Keratinocyte (primary cell): ENCODE measurements around the gene C15orf39. TPM values are rescaled to one million over a fixed set of nuclear protein-coding genes. Genes with fewer than 3 reads are reported as not detected.

Experiments
- DNase-seq: peaks from one replicate; pipeline ENCODE4 v3.0.0-alpha.2; 2011; ENCODE audit warnings: low read depth, missing footprints, low spot score
- FAIRE-seq: peaks from 2 replicates; lab custom pipeline; 2011; peaks lifted over from hg19 to GRCh38; lab: Jason Lieb, UNC
- H2AFZ ChIP-seq: 2 replicates; pipeline ENCODE4 v1.6.0; 2012; ENCODE audit warnings: low read length, control low read depth, inconsistent platforms; ENCODE audit not compliant: control insufficient read depth
- H3K27ac ChIP-seq: 2 replicates; pipeline ENCODE4 v1.5.1; 2011; ENCODE audit warnings: low read length; ENCODE audit not compliant: control insufficient read depth, insufficient read depth
- H3K27me3 ChIP-seq: 3 replicates; pipeline ENCODE4 v1.6.0; 2011; ENCODE audit warnings: low read length; ENCODE audit not compliant: control insufficient read depth, insufficient read depth; ENCODE audit errors: extremely low read depth
- H3K36me3 ChIP-seq, 2 experiments: 2 replicates in 1 of 2; 3 replicates in 1 of 2; pipeline ENCODE4 v1.5.1; 2011; ENCODE audit warnings: low read length in 2 of 2, mild to moderate bottlenecking in 1 of 2; ENCODE audit not compliant: control insufficient read depth in 2 of 2, insufficient read depth in 2 of 2; ENCODE audit errors: extremely low read depth in 1 of 2
- H3K4me1 ChIP-seq: 3 replicates; pipeline ENCODE4 v1.5.1; 2011; ENCODE audit warnings: low read length; ENCODE audit not compliant: control insufficient read depth, insufficient read depth; ENCODE audit errors: extremely low read depth
- H3K4me2 ChIP-seq: 3 replicates; pipeline ENCODE4 v1.6.0; 2011; ENCODE audit warnings: low read depth, low read length; ENCODE audit not compliant: control insufficient read depth, insufficient read depth; ENCODE audit errors: extremely low read depth
- H3K4me3 ChIP-seq, 3 experiments: fragments of 200-600 bp in 1 of 3; sonication (generic) in 1 of 3; 2 replicates in 2 of 3; 3 replicates in 1 of 3; pipeline ENCODE4 v1.5.1; 2011 to 2016; ENCODE audit warnings: low read length in 3 of 3, mild to moderate bottlenecking in 3 of 3, control low read depth in 2 of 3, inconsistent platforms in 1 of 3, low read depth in 1 of 3, mixed read lengths in 1 of 3, mixed run types in 1 of 3, moderate library complexity in 1 of 3; ENCODE audit not compliant: control insufficient read depth in 2 of 3, insufficient read depth in 2 of 3; ENCODE audit errors: extremely low read depth in 1 of 3
- H3K79me2 ChIP-seq: 2 replicates; pipeline ENCODE4 v1.6.0; 2012; ENCODE audit warnings: low read length; ENCODE audit not compliant: control insufficient read depth, insufficient read depth
- H3K9ac ChIP-seq: 3 replicates; pipeline ENCODE4 v1.6.0; 2011; ENCODE audit warnings: low read length; ENCODE audit not compliant: control insufficient read depth, insufficient read depth; ENCODE audit errors: extremely low read depth
- H3K9me1 ChIP-seq: 3 replicates; pipeline ENCODE4 v1.6.0; 2011; ENCODE audit warnings: low read length; ENCODE audit not compliant: control insufficient read depth, insufficient read depth; ENCODE audit errors: extremely low read depth
- H3K9me3 ChIP-seq: 2 replicates; pipeline ENCODE4 v1.5.1; 2012; ENCODE audit warnings: low read depth, low read length; ENCODE audit not compliant: control insufficient read depth
- H4K20me1 ChIP-seq: 3 replicates; pipeline ENCODE4 v1.6.0; 2011; ENCODE audit warnings: low read length; ENCODE audit not compliant: control insufficient read depth, insufficient read depth; ENCODE audit errors: extremely low read depth
- EZH2 ChIP-seq: IDR thresholded peaks from one replicate; pipeline ENCODE4 v1.6.1; 2012; ENCODE audit warnings: inconsistent platforms, mild to moderate bottlenecking, low read length, moderate library complexity
- dilution Hi-C: fragments of 300-500 bp; cut with MboI; formaldehyde crosslinking; loops from one replicate; pipeline ENCODE4 v1.7.0; 2020; ENCODE audit warnings: low sequenced_read_pairs; ENCODE audit not compliant: extremely low pct_ligation_motif_present
- polyA plus RNA-seq, 5 experiments: library from polyadenylated mRNA; depleted of rRNA in 3 of 5; stranded (reverse) in 3 of 5; stranded (forward) in 1 of 5; unstranded in 1 of 5; fragments of >200 nt; gene quantifications; 1 replicate in 1 of 5; 2 replicates in 3 of 5; 3 replicates in 1 of 5; pipeline versions ENCODE4 v1.2.1 to v1.2.3, GENCODE V29; 2011 to 2012; ENCODE audit warnings: missing spikeins in 2 of 5, low read depth in 1 of 5, low replicate concordance in 1 of 5
- TF ChIP-seq, protein P1 (sequence below), 3 experiments: IDR thresholded peaks in 1 of 3; conservative IDR thresholded peaks in 1 of 3; optimal IDR thresholded peaks in 1 of 3; 2 replicates in 2 of 3; 3 replicates in 1 of 3; pipeline versions ENCODE3 to v1.5.1; 2011; ENCODE audit warnings: low read length in 3 of 3, mild to moderate bottlenecking in 3 of 3, moderate library complexity in 2 of 3, control low read depth in 1 of 3, inconsistent platforms in 1 of 3; ENCODE audit not compliant: insufficient read depth in 2 of 3; ENCODE audit errors: extremely low read depth in 1 of 3

C15orf39 gene
- polyA plus RNA-seq, 1 donor (not counting 4 experiments of a cell fraction or from before 2014, with no cell fraction given), result 1.8 TPM

DNA sequence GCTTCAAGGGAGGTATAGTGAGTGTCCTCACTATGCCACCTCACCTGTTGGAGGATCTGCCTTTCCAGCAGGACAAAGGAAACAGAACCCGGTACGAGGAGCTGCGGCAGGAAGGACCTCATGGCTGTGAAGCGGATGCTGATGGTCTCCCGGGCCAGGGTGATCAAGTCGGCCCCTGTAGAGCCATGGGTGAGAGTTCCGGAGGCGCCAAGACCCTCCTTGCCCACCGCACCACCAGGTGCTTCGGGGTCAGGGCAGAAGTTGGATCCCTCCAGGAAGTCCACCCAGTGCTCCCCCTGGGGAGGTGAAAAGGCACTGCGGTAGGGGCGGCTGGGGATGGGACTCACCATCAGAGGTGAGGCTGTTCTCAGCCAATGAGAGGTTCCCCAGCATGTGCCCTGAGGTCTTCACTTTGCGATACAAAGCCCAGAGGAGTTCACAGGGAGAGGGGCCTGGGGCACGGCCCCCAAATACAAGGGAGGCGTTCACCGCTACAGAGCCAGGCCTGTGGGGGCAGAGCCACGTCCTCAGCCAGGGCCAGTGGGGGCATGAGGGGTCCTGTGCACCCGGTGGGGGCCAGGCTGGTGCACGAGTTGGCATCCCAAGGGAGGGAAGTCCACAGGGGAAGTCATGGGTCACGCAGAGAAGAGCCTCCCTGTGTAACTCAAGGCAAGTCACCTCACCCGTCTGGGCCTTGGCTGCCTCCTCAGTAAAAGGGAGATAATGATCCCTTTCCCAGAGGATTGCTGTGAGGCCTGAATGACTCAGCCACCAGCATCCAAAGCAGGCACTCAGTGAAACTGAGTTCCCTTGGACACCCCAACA is 27.7 kb downstream of the C15orf39 start:
- peaks cover 28% of the 10 kb centered on the region for H3K27me3 ChIP-seq
- H3K4me1 ChIP-seq, result no peaks in the 10 kb centered on the region
- no peak for TF ChIP-seq EZH2
- TF ChIP-seq, protein P1, sequence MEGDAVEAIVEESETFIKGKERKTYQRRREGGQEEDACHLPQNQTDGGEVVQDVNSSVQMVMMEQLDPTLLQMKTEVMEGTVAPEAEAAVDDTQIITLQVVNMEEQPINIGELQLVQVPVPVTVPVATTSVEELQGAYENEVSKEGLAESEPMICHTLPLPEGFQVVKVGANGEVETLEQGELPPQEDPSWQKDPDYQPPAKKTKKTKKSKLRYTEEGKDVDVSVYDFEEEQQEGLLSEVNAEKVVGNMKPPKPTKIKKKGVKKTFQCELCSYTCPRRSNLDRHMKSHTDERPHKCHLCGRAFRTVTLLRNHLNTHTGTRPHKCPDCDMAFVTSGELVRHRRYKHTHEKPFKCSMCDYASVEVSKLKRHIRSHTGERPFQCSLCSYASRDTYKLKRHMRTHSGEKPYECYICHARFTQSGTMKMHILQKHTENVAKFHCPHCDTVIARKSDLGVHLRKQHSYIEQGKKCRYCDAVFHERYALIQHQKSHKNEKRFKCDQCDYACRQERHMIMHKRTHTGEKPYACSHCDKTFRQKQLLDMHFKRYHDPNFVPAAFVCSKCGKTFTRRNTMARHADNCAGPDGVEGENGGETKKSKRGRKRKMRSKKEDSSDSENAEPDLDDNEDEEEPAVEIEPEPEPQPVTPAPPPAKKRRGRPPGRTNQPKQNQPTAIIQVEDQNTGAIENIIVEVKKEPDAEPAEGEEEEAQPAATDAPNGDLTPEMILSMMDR (optimal IDR thresholded peaks at IDR 0.05 in 1 of 3, IDR thresholded peaks at IDR 0.05 in 1 of 3, conservative IDR thresholded peaks at IDR 0.05 in 1 of 3; ENCODE audit: extremely low read depth in 1 of 3, insufficient read depth in 2 of 3, low read length in 3 of 3), result no peak
- no peak for DNase-seq
- H3K9ac ChIP-seq, result no peak overlapping the region
- H3K36me3 ChIP-seq, result no peaks in the 10 kb centered on the region
- H3K9me1 ChIP-seq, result no peaks in the 10 kb centered on the region
- no peaks in the 10 kb centered on the region for H3K79me2 ChIP-seq
- H3K4me3 ChIP-seq, result no peak overlapping the region
- no peak overlapping the region for H2AFZ ChIP-seq
- H4K20me1 ChIP-seq, result no peaks in the 10 kb centered on the region
- H3K9me3 ChIP-seq, result no peaks in the 10 kb centered on the region
- H3K4me2 ChIP-seq, result no peak overlapping the region
- dilution Hi-C loops, result no loop called here
- no peak for FAIRE-seq
- H3K27ac ChIP-seq, result no peak overlapping the region

GRCh38 chr15:75230016-75230343 is 28.3 kb downstream of the C15orf39 start:
- H3K27me3 ChIP-seq, result peaks cover 28% of the 10 kb centered on the region

More at GRCh38 chr15:75230016-75230343, 28.3 kb downstream of the C15orf39 start:
- no peak overlapping the region for H3K4me3 ChIP-seq
- FAIRE-seq (no peak), DNase-seq (no peak)
- H3K27ac ChIP-seq, result no peak overlapping the region
- H3K4me1 ChIP-seq, result no peaks in the 10 kb centered on the region
- dilution Hi-C loops, result no loop called here
- no peaks in the 10 kb centered on the region for H3K36me3 ChIP-seq
- H2AFZ ChIP-seq, result no peak overlapping the region
- H3K9ac ChIP-seq, result no peak overlapping the region
- H3K4me2 ChIP-seq, result no peak overlapping the region
- no peak for TF ChIP-seq EZH2
- TF ChIP-seq, protein P1 (optimal IDR thresholded peaks at IDR 0.05 in 1 of 3, IDR thresholded peaks at IDR 0.05 in 1 of 3, conservative IDR thresholded peaks at IDR 0.05 in 1 of 3; ENCODE audit: extremely low read depth in 1 of 3, insufficient read depth in 2 of 3, low read length in 3 of 3), result no peak
- H3K9me3 ChIP-seq, result no peaks in the 10 kb centered on the region
- H3K79me2 ChIP-seq, result no peaks in the 10 kb centered on the region
- H4K20me1 ChIP-seq, result no peaks in the 10 kb centered on the region
- no peaks in the 10 kb centered on the region for H3K9me1 ChIP-seq
